HG03280 (cell line): ENCODE data around the gene TTC23.
A peak's percentile ranks its signal among the peaks of the same experiment; 100 is the strongest.

Experiments
- ATAC-seq: cut with Tn5 transposase; IDR thresholded peaks from one replicate; pipeline ENCODE4 v1.9.1; 2021; ENCODE audit warnings: mild to moderate bottlenecking, moderate library complexity; ENCODE audit not compliant: unreplicated experiment

TTC23 gene, protein sequence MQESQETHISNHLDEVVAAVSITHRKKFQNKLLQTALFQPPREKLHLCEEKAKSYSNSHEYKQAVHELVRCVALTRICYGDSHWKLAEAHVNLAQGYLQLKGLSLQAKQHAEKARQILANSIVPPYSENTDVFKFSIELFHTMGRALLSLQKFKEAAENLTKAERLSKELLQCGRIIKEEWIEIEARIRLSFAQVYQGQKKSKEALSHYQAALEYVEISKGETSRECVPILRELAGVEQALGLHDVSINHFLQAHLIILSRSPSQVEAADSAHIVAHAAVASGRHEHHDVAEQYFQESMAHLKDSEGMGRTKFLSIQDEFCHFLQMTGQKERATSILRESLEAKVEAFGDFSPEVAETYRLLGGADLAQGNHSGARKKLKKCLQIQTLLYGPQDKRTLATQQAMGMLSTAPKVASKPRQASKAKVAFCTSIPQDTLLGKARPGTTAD

DNA sequence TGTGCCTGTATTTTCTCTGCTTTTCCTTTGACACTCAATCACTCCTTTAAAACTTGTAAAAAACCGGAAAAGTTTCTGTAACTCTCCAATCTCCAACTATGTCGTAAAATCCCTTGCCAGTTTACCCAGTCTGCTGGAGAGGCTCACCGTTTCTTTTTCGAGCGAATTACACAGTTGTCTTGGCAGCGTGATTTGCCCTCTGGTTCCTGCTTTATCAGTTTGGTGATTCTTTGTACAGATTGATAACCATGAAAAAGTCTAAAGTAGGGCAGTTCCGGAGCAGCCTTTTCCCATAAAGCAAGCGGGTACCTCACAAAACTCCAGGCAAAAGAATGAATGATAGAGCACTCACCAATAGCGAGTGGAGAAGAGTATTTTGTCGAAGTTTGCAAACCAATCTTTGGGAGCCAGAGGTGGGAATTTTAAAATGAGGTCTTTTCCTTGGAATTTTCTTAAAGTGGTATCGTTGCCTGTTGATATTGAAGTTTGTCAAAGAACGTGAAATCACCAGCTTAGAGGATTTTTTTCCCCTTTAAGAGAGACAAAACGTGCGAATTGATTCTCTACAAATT, at the start of gene TTC23:
TTC23 (minus strand) TSS at position 312 of the 572 bp plus-strand sequence. CDS start 20,869 bp downstream, outside the sequence.
- no peak for ATAC-seq

DNA sequence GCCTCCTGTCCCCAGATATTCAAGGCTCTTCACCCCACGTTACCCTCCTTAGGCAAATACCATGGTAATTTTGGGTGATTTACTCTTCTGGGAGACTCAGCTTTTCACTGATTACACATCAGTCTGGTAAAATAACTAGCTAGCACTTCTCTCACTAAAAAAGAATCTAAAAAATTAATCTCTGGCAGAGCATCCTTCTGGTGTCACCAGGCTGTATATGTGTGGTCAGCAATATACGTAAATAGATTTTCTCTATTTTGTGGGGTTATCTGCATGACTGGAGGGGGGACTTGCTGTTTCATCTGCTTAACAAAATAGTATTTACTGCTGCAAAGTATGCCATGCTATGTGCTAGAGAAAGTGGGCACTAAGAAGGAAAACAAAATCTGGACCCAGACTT, 47.0 kb upstream of the TTC23 start:
- ATAC-seq, result no peak

DNA sequence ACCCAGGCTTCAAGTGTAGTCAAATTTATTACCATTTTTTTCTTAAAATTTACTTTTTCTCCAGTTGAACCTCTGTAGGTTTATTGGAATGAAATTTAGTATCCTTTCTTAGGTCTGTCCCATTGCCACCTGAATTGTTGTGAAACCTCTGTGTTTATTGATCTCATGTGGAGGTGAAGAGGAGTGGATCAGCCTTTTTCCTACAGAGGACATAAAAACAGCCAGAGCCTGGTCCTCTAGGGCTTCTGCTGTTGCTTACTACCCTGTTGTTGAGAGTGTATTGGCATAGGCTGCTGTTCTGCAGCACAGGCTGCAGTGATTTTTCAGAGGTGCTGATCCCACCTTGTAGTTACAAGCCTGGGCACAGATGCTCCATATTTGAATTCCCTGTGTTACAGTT, 46.5 kb upstream of the TTC23 start:
- ATAC-seq, result no peak

DNA sequence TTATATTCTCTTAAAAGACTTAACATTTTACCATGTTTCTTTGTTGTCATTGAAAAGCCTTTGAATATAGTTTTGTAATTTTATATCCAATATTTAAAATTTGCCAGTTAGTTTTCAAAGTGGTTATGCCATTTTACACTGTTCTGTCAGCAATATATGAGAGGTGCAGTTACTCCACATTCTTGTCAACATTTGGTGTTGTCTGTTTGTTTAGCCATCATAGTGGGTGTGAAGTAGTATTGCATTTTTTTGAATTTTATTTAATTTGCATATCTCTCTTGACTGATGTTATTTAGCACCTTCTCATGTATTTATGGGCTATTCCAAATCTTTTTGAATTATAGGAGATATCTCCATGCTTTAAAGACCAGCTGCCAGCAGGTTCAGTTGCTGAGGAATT, 42.3 kb upstream of the TTC23 start:
- no peak for ATAC-seq

DNA sequence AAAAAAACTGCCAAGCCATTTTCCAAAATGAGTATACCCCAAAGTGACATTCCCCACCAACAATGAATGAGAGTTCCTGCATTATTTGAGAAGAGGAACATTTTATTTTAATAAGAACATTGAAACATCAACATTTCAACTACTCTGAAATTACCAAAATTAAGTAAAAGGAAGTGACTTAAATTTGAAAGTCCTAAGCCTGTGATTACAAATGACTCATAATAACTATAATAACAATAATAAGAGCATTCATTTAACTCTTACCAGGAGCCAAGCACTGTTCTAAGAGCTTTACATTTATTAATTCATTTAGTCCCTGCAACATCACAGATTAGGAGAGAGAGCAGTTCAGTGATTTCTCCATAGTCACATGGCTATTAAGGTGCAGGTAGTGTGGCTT, 34.3 kb upstream of the TTC23 start:
- no peak for ATAC-seq

DNA sequence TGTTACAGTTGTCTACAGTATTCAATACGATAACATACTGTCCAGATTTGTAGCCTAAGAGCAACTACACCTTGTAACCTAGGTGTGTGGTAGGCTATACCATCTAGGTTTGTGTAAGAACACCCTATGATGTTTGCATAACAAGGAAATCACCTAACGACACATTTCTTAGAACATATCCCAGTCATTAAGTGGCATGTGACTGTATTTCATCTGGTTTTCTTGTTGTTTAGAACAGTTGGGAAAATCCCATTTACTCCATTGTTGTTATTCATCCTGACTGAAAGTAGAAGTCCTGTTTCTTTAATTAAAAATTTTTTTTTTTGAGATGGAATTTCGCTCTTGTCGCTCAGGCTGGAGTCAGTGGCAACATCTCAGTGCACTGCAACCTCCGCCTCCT, 33.2 kb upstream of the TTC23 start:
- ATAC-seq, result no peak

DNA sequence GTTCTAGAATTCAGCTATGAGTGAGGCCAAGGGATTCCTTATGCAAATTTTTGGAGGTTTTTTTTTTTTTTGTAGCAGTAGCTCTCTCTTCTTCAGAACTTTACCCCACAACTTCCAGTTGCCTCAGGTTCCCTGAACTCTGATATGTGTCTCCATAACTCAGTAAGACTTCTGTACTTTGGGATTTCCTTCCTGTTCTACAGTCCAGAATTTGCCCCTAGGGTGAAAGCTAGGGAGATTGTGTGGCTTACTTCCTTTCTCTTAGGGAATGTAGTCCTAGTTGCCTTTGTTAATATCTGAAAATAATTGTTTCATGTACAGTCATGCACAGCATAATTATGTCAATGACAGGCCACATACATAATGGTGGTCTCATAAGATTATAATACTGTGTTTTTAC, 32.7 kb upstream of the TTC23 start:
- no peak for ATAC-seq

DNA sequence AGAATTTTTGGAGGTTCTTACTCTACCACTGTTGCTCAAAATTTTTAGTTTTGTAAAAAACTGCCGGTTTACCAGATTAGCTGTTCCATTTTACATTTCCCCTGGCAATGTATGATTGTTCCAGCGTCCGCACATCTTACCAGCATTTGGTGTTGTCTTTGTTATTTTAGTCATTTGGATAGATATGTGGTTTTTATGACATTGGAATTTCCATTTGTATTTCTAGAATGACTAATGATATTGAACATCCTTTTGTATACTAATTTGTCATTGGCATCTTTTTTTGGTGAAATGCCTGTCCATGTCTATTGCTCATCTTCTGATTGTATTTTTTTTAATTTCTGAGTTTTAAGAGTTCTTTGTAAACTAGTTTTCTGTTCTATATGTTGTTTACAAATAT, 30.4 kb upstream of the TTC23 start:
- ATAC-seq, result no peak

DNA sequence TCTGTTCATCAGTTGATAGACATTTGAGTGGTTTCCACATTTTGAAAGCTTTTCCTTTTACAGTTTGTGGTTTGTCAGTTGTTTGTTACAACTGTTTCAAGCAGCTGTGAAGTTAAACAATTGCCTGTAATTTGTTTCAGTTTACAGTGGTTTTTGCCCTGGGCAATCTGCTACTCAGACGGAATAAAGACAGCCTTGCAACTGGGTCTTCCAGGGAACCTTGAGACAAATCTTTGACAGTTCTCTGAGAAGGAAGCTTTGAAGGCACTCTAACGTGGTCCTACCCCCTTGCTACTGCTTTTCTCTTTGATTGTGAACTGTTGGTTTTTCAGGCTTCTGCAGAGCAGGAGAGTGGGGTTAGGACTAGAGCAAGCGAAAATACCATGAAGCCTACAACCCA, 29.9 kb upstream of the TTC23 start:
- no peak for ATAC-seq

DNA sequence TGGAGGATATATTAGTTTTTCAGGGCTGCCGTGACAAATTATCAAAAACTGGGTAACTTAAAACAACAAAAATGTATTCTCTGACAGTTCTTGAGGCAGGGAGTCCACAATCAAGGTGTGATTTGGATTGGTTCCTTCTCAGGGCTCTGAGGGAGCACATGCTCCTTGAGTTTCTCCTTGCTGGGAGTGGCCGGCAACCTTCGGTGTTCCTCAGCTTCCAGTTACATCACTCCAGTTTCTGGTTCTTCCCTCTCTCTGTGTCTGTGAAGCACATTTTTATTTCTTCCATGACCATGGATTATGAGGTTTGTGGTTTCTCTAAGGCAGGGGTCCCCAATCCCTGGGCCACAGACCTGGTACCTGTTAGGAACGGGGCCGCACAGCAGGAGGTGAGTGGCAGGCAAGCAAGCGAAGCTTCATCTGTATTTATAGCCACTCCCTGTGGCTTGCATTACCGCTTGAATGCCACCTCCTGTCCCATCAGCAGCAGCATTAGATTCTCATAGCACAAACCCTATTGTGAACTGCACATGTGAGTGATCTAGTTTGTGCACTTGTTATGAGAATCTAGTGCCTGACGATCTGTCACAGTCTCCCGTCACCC, 26.2 kb upstream of the TTC23 start:
- no peak for ATAC-seq

DNA sequence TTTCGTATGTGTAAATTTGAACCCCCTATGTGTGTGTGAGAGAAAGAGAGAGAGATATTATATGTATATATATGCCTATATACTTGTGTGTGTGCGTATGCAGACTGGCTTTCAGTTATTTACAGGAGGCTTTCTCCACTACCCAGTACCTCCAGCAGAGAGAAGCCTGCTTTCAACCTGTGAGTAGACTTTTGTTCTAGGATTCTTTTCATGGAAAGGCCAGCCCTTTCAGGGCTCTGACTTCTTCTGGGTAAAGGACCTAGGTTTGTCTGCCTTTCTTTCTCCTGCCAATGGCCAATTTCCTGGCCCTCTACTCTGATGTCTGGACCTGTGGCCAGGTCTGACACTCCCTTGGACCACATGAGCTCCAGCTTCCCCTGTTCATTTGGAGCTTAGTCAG, 25.7 kb upstream of the TTC23 start:
- no peak for ATAC-seq

DNA sequence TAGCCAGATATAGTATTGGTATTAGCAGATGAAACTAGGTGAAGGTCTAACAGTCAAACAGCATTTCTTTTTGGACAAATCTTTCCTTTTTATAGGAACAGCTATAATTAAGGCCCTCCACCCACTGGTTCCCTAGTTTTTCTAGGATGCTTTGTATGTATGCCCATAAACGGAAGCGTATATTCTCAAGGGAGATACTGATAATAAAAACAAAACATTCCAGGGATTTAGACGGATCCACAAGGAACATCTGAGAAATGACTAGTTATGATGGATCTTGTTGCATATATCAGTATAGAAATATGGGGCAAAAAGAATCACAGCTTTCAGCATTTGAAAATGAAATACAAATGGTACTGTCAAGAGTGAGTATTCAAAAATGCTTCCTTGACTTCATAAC, 24.4 kb upstream of the TTC23 start:
- no peak for ATAC-seq

DNA sequence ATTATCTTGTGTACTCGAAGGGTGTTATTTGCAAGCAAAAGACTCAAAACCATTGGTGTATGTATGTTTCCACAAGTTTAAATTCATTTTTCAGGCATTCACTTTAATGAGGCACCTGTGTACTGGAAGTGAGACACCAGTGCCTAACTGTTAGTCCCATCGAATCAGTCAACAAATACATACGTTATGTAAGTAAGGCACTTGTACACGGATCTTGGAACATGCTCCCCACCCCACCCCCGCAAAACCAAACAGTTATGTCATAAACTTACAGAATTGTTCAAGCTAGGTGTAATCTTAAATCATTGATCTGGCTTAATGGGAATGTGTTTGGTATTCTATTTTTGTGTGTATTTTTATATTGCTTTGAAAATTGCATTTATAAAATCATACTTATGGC, 19.1 kb upstream of the TTC23 start:
- ATAC-seq, result no peak

DNA sequence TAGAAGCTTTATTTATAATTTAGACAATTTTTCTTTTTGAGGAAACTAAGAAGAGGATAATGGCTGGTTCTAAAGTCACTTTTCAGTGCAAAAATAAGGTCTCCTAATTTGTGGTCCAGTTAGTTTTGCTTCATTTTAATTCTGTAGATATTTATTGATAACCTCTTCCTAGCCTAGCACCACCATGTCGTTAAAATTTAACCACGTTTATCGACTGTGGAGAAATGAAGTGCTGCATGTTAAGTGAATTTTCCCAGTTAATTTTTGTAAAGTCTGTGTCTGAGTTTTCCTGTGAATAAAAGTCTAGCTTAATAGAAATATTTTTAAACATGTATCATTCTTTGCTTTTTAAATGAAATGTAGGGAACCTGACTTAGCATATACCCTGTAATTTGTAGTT, 18.6 kb upstream of the TTC23 start:
- ATAC-seq, result no peak

DNA sequence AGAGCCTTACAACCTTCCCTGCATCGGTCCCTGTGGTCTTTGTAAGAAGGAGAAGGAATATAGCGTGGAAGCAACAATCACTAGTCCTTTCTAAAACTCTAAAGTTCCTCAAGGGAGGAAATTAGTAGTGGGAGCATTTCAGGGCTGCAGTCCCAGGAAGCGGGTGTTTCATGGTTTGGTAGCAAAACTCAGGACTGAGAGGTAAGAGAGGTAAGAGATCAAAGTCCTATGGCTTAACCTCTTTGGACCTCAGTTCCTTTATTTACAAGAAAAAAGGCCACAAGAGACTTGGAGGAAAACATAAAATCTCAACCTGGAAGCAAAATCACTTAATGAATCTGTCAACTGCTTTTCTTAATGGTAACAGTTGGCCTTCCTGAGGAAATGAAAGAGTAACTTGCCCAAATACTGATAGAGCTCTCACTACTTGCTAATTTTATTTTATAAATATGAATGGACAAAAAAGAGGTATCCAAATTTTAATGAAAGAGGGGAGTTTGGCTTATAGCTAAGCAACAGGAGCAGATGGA, 16.2 kb upstream of the TTC23 start:
- no peak for ATAC-seq

DNA sequence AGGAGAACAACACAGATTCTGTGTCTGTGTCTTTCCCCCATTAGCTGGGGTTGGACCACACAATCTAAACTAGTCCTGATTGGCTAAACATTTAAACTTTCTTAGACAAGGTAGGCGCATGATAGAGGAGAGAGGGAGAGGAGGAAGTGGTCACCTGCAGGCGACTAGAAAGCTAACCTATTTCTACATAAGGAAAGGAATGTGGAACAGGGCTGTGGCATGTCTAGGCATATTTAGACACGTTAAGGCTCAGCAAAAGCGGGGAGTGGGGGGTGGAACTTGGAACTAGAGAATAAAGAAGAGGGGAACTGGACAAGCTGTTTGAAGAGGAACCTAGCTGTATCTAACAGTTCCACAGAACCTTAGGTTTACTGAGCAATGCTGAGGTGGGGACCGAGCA, 14.7 kb upstream of the TTC23 start:
- no peak for ATAC-seq

DNA sequence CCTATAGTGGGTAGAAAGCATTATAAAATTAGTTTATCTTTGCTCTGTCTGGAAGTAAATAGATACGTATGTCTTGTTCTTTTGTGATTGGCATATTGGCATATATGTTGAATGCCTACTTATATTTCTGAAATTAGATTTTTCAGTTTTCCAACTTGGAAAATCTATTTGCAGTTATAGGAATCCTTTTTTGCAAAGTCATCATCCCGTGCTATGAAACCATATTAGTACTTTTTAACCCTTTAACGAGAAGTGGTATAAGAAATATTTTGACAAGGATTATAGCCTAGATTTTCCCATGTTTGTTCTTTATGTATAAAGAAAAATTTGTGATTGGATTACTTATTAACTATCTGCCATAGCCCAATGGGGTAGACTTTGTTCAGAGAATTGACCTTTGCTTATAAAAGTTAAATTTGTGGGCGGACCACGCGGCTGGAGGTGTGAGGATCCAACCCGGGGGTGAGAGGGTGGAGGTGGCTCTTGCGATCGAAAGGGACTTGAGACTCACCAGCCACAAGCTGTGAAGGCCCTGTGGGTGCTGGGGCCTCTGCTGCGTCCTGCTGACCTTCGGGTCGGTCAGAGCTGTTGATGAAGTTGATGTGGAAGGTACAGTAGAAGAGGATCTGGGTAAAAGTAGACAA, 7.8 kb upstream of the TTC23 start:
- ATAC-seq, result no peak

DNA sequence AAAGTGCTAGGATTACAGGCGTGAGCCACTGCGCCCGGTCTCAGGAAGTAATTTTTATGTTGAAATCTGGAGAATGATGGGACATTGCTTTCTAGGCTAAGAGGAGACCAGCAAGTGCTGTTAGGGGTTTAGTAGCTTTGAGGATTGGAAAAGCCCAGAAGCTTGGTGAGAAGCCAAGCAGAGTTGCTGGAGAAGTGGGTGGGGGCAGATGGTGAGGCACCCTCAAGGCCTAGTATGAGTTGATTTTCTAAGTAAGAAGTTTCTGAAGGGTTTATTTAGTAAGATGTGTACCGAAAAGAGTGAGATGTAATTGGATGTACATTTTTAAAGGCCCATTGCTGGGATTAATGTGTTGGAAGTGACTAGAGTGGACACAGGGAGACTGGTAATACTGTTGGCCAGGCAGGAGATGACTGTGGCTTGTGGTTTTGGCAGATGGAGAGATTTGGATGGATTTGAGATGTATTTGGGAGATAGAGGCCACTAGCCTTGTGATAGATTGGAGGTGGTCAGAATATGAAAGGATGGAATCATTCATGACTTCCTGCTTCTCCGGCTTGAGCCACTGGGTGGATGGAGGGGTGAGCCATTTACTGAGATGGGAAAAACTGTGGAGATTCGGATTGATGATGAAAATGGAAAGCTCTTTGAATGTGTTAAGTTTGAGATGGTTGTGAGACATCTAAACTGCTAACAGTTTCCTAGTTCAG, 4.2 kb upstream of the TTC23 start:
- no peak for ATAC-seq

DNA sequence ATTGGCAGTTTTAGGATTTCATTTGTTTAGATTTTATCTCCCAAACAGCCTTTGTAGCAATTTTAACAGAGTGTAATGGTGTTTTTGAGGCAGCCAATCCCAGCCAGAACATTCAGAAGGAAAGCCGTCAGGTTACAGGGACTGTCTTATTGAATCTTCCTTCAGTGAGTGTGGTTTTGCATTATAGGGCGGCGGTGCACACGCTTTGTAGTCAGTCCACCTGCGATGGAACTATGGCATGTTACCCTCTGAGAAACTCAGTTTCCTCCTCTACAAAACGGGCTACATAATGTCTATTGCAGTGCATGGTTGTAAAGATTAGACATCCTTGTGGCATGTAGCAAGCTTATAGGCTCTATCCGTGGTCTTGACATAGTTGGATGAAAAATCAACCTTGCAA, 2.9 kb upstream of the TTC23 start:
- no peak for ATAC-seq

DNA sequence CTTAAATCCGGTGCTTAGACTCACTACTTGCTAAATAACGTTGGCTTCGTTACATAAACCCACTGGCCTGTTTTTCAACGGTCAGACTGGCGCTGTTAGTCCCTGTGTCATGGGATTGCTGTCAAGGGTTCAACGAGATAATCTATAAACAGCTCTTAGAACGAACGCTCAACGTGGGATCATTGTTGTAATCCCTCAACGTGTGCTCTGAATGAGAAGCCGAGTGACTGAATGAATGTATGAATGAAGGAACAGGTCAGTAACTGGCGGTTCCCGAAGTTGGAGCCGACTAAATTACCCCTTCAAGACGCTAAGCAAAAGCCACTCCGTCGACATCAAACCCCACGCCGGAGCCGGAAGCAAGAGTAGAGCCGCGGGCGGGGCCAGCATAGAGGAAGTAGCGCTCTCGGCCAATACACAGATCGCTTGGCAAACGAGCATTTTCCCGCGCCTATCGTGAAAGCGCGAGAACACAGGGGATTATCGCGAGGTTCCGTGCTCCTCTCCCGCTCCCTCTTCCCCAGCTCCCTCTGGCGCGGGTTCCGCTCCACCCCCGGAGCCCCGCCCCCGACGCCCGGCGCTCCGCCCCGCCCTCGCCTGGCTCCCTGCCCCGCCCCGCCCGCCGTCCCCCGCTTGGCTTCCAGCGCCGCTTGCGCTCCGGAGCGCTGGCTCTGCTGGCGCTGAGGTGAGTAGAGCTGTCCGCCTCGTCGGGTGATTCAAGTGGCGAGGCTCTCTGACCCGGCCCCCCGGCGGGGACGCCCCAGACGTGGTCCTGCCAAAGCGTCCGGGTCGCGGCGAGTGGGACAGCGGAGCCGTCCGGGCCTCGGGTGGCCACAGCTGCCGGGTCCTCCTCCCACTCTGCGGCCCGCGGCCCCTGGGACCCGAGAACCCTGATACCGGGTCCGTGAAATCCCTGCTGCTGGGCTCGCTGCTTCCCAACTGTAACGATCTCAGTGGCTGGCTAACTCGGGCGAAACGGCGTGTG, 1.8 kb upstream of the TTC23 start, which contains the start of gene LRRC28:
LRRC28 (plus strand) TSS at position 625 of the 985 bp plus-strand sequence. CDS start 4,477 bp downstream, outside the sequence.
- peak; percentile 95 for ATAC-seq
